K562 (cell line): ENCODE measurements around the gene METRN. TPM values are rescaled to one million over a fixed set of nuclear protein-coding genes. Genes with fewer than 3 reads are reported as not detected.
A peak's percentile ranks its signal among the peaks of the same experiment; 100 is the strongest.

Experiments used
- ATF1 ChIP-seq, 2 experiments: fragments of 450-650 bp in 1 of 2; IDR thresholded peaks; 2 replicates each; pipeline ENCODE4 v1.6.1; 2016; ENCODE audit warnings: missing compliant biosample characterization in 1 of 2, missing genetic modification characterization in 1 of 2
- ETV1 ChIP-seq: fragments of 450-650 bp; conservative IDR thresholded peaks from 2 replicates; pipeline ENCODE4 v1.6.1; 2016; ENCODE audit warnings: missing genetic modification characterization, control low read depth, low read depth, missing compliant biosample characterization
- KDM2B ChIP-seq: fragments of 250-450 bp; sonication (Bioruptor Pico); IDR thresholded peaks from 2 replicates; pipeline ENCODE4 v1.8.0; 2021; ENCODE audit warnings: mild to moderate bottlenecking, moderate library complexity
- MEF2D ChIP-seq: conservative IDR thresholded peaks from 2 replicates; pipeline ENCODE4 v1.6.1; 2016; ENCODE audit warnings: low read depth, missing genetic modification characterization, missing compliant biosample characterization
- MYNN ChIP-seq, 2 experiments: sonication (generic); formaldehyde crosslinking in 1 of 2; IDR thresholded peaks; 2 replicates each; pipeline versions ENCODE4 v1.5.0 to v1.6.1; 2016 to 2020; ENCODE audit warnings: antibody characterized with exemption in 1 of 2, missing genetic modification reagents in 1 of 2
- NCOA1 ChIP-seq: fragments of 450-650 bp; IDR thresholded peaks from 2 replicates; pipeline ENCODE4 v1.6.1; 2016; ENCODE audit warnings: low read depth
- PCBP1 ChIP-seq: fragments of 200-400 bp; formaldehyde crosslinking; IDR thresholded peaks from 2 replicates; pipeline ENCODE4 v1.6.1; 2018; ENCODE audit warnings: mild to moderate bottlenecking, low read depth, low read length; ENCODE audit not compliant: poor library complexity, severe bottlenecking
- PHB2 ChIP-seq: fragments of 450-650 bp; IDR thresholded peaks from 2 replicates; pipeline ENCODE4 v1.6.1; 2017; ENCODE audit warnings: low read depth
- RBFOX2 ChIP-seq: fragments of 200-400 bp; formaldehyde crosslinking; IDR thresholded peaks from 2 replicates; pipeline ENCODE4 v1.6.1; 2017; ENCODE audit warnings: low read depth, mild to moderate bottlenecking, low read length, moderate library complexity
- TFAP4 ChIP-seq: sonication (generic); formaldehyde crosslinking; IDR thresholded peaks from 2 replicates; pipeline ENCODE4 v1.8.0; 2022; ENCODE audit warnings: missing genetic modification reagents, mild to moderate bottlenecking, moderate library complexity, borderline replicate concordance
- ZNF232 ChIP-seq: sonication (generic); formaldehyde crosslinking; IDR thresholded peaks from 2 replicates; pipeline ENCODE4 v1.8.0; 2022; ENCODE audit warnings: mild to moderate bottlenecking, missing genetic modification reagents
- ZNF764 ChIP-seq: fragments of 250-450 bp; sonication (Bioruptor Pico); IDR thresholded peaks from 2 replicates; pipeline ENCODE4 v1.4.0; 2020; ENCODE audit warnings: low read depth, mild to moderate bottlenecking, moderate library complexity
- polyA plus RNA-seq, 8 experiments: library from polyadenylated mRNA; depleted of rRNA in 4 of 8; stranded (reverse) in 5 of 8; unstranded in 3 of 8; fragments of >200 nt; fragmentation: Nextera tagmentation in 2 of 8; fragmentation: Illumina TruSeq in 1 of 8; extraction: Ambion mirVana in 2 of 8; extraction: Trizol in 1 of 8; gene quantifications; 2 replicates each; pipeline versions ENCODE4 v1.2.1 to v1.2.3, GENCODE V29; 2011 to 2014; ENCODE audit warnings: inconsistent platforms in 1 of 8, missing spikeins in 1 of 8
- total RNA-seq, 7 experiments: library from RNA; depleted of rRNA in 6 of 7; stranded (reverse); fragments of >200 nt in 6 of 7; fragmentation: Illumina TruSeq in 2 of 7; extraction: Trizol in 2 of 7; gene quantifications; 2 replicates each; pipeline versions ENCODE4 v1.2.1 to v1.2.3, GENCODE V29; 2011 to 2021; ENCODE audit warnings: low replicate concordance in 1 of 7
- TF ChIP-seq, protein P1 (sequence below): fragments of 450-650 bp; IDR thresholded peaks from 2 replicates; pipeline ENCODE4 v1.7.1; 2018; ENCODE audit warnings: mild to moderate bottlenecking, low read depth; ENCODE audit not compliant: partially characterized antibody
- TF ChIP-seq, protein P2 (sequence below), 2 experiments: fragments of 450-650 bp; IDR thresholded peaks; 2 replicates each; pipeline ENCODE4 v1.6.1; 2018; ENCODE audit warnings: mild to moderate bottlenecking in 2 of 2, low read depth in 1 of 2; ENCODE audit not compliant: partially characterized antibody in 2 of 2
- TF ChIP-seq, protein P3 (sequence below), 2 experiments: fragments of 450-650 bp; conservative IDR thresholded peaks; 2 replicates each; pipeline ENCODE4 v1.6.1; 2017; ENCODE audit warnings: mild to moderate bottlenecking in 2 of 2, moderate library complexity in 2 of 2

Gene METRN
- total and polyA plus RNA-seq, 9 of the 15 experiments (the other 6 are each of a cell fraction or from before 2014, with no cell fraction given): 0.20 to 89.8 (median 15.4) TPM

GRCh38 chr16:684071-684794 lies 30.7 kb upstream of the METRN start, which contains the start of gene JMJD8 (continued):
- no peak for TF ChIP-seq NCOA1
- TF ChIP-seq ATF1 (CRISPR knock-in tag; IDR thresholded peaks at IDR 0.05): no peak
- TF ChIP-seq ATF1 (tag; IDR thresholded peaks at IDR 0.05): peak; percentile 71
- TF ChIP-seq PCBP1: no peak
- TF ChIP-seq TFAP4 (CRISPR knock-in tag): peak; percentile 86; the same call in 1 of the 2 replicates
- TF ChIP-seq ETV1 (tag): peak; percentile 82
- TF ChIP-seq ZNF764: peak; percentile 72; the same call in 1 of the 2 replicates
- TF ChIP-seq PHB2: no peak
- TF ChIP-seq, protein P1, sequence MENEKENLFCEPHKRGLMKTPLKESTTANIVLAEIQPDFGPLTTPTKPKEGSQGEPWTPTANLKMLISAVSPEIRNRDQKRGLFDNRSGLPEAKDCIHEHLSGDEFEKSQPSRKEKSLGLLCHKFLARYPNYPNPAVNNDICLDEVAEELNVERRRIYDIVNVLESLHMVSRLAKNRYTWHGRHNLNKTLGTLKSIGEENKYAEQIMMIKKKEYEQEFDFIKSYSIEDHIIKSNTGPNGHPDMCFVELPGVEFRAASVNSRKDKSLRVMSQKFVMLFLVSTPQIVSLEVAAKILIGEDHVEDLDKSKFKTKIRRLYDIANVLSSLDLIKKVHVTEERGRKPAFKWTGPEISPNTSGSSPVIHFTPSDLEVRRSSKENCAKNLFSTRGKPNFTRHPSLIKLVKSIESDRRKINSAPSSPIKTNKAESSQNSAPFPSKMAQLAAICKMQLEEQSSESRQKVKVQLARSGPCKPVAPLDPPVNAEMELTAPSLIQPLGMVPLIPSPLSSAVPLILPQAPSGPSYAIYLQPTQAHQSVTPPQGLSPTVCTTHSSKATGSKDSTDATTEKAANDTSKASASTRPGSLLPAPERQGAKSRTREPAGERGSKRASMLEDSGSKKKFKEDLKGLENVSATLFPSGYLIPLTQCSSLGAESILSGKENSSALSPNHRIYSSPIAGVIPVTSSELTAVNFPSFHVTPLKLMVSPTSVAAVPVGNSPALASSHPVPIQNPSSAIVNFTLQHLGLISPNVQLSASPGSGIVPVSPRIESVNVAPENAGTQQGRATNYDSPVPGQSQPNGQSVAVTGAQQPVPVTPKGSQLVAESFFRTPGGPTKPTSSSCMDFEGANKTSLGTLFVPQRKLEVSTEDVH: peak; percentile 81
- TF ChIP-seq ZNF232 (CRISPR knock-in tag): no peak
- TF ChIP-seq KDM2B (CRISPR knock-in tag): 0 out of 2 replicates have a peak, but pooled peaks have one; percentile 64
- TF ChIP-seq MYNN (IDR thresholded peaks at IDR 0.05): peak; percentile 36; the same call in 1 of the 2 replicates
- TF ChIP-seq MYNN (CRISPR knock-in tag; IDR thresholded peaks at IDR 0.05): no peak
- no peak for TF ChIP-seq MEF2D (tag)
- TF ChIP-seq, protein P2, sequence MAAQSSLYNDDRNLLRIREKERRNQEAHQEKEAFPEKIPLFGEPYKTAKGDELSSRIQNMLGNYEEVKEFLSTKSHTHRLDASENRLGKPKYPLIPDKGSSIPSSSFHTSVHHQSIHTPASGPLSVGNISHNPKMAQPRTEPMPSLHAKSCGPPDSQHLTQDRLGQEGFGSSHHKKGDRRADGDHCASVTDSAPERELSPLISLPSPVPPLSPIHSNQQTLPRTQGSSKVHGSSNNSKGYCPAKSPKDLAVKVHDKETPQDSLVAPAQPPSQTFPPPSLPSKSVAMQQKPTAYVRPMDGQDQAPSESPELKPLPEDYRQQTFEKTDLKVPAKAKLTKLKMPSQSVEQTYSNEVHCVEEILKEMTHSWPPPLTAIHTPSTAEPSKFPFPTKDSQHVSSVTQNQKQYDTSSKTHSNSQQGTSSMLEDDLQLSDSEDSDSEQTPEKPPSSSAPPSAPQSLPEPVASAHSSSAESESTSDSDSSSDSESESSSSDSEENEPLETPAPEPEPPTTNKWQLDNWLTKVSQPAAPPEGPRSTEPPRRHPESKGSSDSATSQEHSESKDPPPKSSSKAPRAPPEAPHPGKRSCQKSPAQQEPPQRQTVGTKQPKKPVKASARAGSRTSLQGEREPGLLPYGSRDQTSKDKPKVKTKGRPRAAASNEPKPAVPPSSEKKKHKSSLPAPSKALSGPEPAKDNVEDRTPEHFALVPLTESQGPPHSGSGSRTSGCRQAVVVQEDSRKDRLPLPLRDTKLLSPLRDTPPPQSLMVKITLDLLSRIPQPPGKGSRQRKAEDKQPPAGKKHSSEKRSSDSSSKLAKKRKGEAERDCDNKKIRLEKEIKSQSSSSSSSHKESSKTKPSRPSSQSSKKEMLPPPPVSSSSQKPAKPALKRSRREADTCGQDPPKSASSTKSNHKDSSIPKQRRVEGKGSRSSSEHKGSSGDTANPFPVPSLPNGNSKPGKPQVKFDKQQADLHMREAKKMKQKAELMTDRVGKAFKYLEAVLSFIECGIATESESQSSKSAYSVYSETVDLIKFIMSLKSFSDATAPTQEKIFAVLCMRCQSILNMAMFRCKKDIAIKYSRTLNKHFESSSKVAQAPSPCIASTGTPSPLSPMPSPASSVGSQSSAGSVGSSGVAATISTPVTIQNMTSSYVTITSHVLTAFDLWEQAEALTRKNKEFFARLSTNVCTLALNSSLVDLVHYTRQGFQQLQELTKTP (IDR thresholded peaks at IDR 0.05; ENCODE audit: low read depth in 1 of 2, partially characterized antibody in 2 of 2): no peak
- TF ChIP-seq, protein P3, sequence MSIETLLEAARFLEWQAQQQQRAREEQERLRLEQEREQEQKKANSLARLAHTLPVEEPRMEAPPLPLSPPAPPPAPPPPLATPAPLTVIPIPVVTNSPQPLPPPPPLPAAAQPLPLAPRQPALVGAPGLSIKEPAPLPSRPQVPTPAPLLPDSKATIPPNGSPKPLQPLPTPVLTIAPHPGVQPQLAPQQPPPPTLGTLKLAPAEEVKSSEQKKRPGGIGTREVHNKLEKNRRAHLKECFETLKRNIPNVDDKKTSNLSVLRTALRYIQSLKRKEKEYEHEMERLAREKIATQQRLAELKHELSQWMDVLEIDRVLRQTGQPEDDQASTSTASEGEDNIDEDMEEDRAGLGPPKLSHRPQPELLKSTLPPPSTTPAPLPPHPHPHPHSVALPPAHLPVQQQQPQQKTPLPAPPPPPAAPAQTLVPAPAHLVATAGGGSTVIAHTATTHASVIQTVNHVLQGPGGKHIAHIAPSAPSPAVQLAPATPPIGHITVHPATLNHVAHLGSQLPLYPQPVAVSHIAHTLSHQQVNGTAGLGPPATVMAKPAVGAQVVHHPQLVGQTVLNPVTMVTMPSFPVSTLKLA (conservative IDR thresholded peaks at IDR 0.05): peak in 1 of 2 experiments; percentile 71; a peak in 3 of 4 replicates
- peak; percentile 83 for TF ChIP-seq RBFOX2
